Kidney (tissue), 14 donors: Measurements from ENCODE around the gene PRLR. TPM values are rescaled to one million over a fixed set of nuclear protein-coding genes. Genes with fewer than 3 reads are reported as not detected.

ENCODE experiments used
- DNase-seq, 5 donors: peaks; one replicate each; pipeline ENCODE4 v3.0.0-alpha.2; 2013 to 2020
- FAIRE-seq: peaks from 2 replicates; lab custom pipeline; 2012; peaks lifted over from hg19 to GRCh38; lab: Jason Lieb, UNC
- H3K27ac ChIP-seq, 2 donors: one replicate each; pipeline ENCODE4 v1.7.0; 2013; ENCODE audit warnings: low read depth in 2 of 2, low read length in 2 of 2, inconsistent platforms in 1 of 2
- H3K27me3 ChIP-seq: one replicate; pipeline ENCODE4 v1.7.1; 2013; ENCODE audit warnings: low read length, inconsistent platforms; ENCODE audit not compliant: control insufficient read depth, insufficient read depth
- H3K36me3 ChIP-seq, 3 donors: one replicate each; pipeline versions ENCODE4 v1.7.0 to v1.7.1; 2013; ENCODE audit warnings: low read length in 3 of 3, control low read depth in 1 of 3, inconsistent platforms in 1 of 3; ENCODE audit not compliant: insufficient read depth in 3 of 3, control insufficient read depth in 2 of 3
- H3K4me1 ChIP-seq, 3 donors: one replicate each; pipeline versions ENCODE4 v1.7.0 to v1.7.1; 2013; ENCODE audit warnings: low read length in 3 of 3, inconsistent platforms in 1 of 3, low read depth in 1 of 3; ENCODE audit not compliant: control insufficient read depth in 2 of 3, insufficient read depth in 2 of 3
- H3K4me3 ChIP-seq, 3 donors: one replicate each; pipeline versions ENCODE4 v1.7.0 to v1.8.1; 2013; ENCODE audit warnings: low read length in 3 of 3, control low read depth in 1 of 3, inconsistent platforms in 1 of 3
- H3K9ac ChIP-seq, 3 donors: one replicate each; pipeline versions ENCODE4 v1.7.0 to v1.7.1; 2013; ENCODE audit warnings: low read length in 3 of 3, control low read depth in 1 of 3, inconsistent platforms in 1 of 3
- H3K9me3 ChIP-seq, 3 donors: one replicate each; pipeline versions ENCODE4 v1.7.0 to v1.7.1; 2013; ENCODE audit warnings: low read length in 3 of 3, control low read depth in 1 of 3, inconsistent platforms in 1 of 3; ENCODE audit not compliant: control insufficient read depth in 2 of 3, insufficient read depth in 1 of 3
- intact Hi-C: fragments of 100-400 bp; cut with DNase I; formaldehyde crosslinking; loops from one replicate; pipeline ENCODE4 v1.11.1; 2022
- polyA plus RNA-seq: library from polyadenylated mRNA; stranded (reverse); fragments of 350-450 nt; fragmentation: Illumina TruSeq; extraction: RNeasy Lipid Tissue Mini Kit (QIAGEN cat#74804); gene quantifications from one replicate; pipeline ENCODE4 v1.2.3, GENCODE V29; 2014; ENCODE audit warnings: low read depth, low replicate concordance; ENCODE audit not compliant: insufficient read depth
- total RNA-seq: library from RNA; stranded (reverse); fragmentation: NEBNext Ultra II Directional; extraction: Animal tissue kit (Norgen Biotek cat#: 25700); gene quantifications from one replicate; pipeline ENCODE4 v1.2.1, GENCODE V29; 2021
- TF ChIP-seq, protein P1 (sequence below): IDR thresholded peaks from 3 replicates; pipeline ENCODE4 v1.5.1; 2012; ENCODE audit warnings: mild to moderate bottlenecking, moderate library complexity, borderline replicate concordance; ENCODE audit not compliant: insufficient read depth; ENCODE audit errors: extremely low read depth
- donor health status: control.
- donor health status: control.
- donor health status: control.
- donor health status: control.
- donor health status: control.
- donor health status: DM: yes; HTN: yes; CAD: no.
- donor health status: Normal renal cell carcinoma (clear cell type).

The PRLR gene
- total and polyA plus RNA-seq, 2 donors from 2014 or later = 6.3 to 9.3 TPM

DNA sequence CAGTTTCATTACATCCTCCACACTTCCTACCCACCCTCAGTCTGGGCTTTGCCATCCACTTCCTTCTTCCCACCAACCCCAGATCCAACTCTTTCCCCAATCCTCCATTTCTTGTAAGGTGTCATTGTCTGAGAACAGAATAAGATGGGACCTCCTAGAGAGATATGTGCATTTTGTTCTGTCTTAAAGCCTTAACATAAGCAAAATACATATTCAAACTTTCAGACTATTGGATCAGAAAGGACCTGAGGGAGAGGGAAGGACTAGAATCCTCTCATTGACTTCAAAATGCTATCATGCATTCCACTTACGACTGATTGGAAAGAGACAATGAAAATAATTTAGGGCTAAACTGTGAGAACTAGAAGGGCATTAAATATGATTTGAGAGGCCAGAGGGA, 225.5 kb downstream of the PRLR start:
- intact Hi-C loops = no loop called here
- FAIRE-seq = no peak
- no peak overlapping the region for H3K9ac ChIP-seq

DNA sequence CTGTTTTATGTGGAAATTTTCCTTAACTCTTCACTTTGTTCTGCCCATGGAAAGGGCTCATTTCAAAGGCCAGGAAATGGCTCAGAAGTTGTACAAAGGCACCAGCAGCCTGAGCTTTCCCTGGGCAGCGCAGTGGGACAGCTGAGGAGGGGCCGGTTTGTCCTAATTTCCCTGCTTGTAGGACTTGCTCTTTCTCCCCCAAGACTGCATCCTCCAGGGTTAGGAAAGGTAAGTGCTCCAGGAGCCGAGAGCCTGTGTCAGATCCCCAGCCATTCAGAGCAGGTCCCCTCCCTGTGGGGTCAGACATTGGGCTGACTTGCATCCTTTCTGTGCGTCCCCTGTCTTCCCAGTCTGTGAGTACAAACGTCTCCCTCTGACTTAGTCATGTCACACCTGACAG, 226.1 kb downstream of the PRLR start:
- TF ChIP-seq, protein P1, sequence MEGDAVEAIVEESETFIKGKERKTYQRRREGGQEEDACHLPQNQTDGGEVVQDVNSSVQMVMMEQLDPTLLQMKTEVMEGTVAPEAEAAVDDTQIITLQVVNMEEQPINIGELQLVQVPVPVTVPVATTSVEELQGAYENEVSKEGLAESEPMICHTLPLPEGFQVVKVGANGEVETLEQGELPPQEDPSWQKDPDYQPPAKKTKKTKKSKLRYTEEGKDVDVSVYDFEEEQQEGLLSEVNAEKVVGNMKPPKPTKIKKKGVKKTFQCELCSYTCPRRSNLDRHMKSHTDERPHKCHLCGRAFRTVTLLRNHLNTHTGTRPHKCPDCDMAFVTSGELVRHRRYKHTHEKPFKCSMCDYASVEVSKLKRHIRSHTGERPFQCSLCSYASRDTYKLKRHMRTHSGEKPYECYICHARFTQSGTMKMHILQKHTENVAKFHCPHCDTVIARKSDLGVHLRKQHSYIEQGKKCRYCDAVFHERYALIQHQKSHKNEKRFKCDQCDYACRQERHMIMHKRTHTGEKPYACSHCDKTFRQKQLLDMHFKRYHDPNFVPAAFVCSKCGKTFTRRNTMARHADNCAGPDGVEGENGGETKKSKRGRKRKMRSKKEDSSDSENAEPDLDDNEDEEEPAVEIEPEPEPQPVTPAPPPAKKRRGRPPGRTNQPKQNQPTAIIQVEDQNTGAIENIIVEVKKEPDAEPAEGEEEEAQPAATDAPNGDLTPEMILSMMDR = no peak
- Histone ChIP-seq H3K27me3 (no peaks in the 10 kb centered on the region), H3K36me3 (no peaks in the 10 kb centered on the region), H3K27ac (no peak overlapping the region), H3K9ac (no peak overlapping the region), H3K4me1 (no peaks in the 10 kb centered on the region), H3K9me3 (no peaks in the 10 kb centered on the region), H3K4me3 (no peak overlapping the region)
- intact Hi-C loops = no loop called here
- DNase-seq = no peak
- FAIRE-seq = no peak

More for the DNA sequence above, 225.5 kb downstream of the PRLR start:
- H3K36me3 ChIP-seq = peaks cover 0 to 5% (median 0%) of the 10 kb centered on the region in 3 donors
- no peak for DNase-seq
- H3K9me3 ChIP-seq = no peaks in the 10 kb centered on the region
- H3K27me3 ChIP-seq = no peaks in the 10 kb centered on the region
- no peaks in the 10 kb centered on the region for H3K4me1 ChIP-seq
- H3K4me3 ChIP-seq = no peak overlapping the region
- no peak overlapping the region for H3K27ac ChIP-seq
- TF ChIP-seq, protein P1 = no peak

DNA sequence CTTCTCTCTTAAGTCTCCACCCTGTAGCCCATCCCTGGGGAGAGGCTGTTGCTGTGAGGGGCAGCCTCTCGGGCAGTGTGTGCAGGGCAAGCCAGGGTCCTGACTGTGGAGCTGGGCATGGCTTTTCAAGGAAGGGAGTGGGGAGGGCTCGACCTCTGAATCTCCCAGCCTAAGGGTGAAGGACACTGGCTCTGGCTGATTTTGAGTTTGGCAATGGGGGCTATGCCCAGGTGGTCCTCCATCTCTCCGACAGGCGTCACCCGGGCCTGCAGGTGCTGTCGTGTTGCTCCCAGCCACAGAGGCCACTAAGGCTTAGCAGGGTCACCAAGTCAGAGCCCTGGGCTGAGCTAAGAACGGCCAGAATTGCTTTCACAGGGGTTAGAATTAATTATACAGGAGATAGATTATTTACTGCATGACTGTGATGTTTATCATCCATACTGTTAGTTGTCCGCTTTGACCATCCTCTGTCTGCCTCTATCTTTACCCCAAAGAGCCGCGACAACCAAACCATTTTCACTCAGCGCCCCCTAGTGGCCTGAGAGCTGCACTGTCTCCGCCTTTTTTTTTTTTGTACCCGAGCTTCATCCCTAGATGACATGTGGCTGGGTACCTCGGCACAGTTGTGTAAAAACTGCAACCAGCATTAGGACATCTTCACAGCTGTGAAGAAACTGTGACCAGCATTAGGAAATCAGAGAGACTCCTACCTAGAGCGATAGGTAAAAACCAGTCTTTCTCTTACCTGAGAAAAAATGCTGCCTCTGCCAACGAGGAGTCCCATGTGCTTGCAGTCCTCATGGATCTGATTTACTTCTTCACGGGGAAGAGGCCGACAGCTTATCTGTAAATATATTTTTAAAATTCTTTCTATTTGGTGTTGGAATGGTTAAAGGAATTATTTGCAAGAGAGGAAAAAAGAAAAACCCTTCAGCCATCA, 227.0 kb downstream of the PRLR start:
- H3K9ac ChIP-seq = no peak overlapping the region
- no peaks in the 10 kb centered on the region for H3K27me3 ChIP-seq
- no peak for FAIRE-seq
- intact Hi-C loops = no loop called here
- no peak overlapping the region for H3K4me3 ChIP-seq
- DNase-seq = peak in 4 of 5 donors; percentile 52 to 86 (median 72)
- no peaks in the 10 kb centered on the region for H3K4me1 ChIP-seq
- no peaks in the 10 kb centered on the region for H3K9me3 ChIP-seq
- no peaks in the 10 kb centered on the region for H3K36me3 ChIP-seq
- no peak overlapping the region for H3K27ac ChIP-seq
- TF ChIP-seq, protein P1 = peak; percentile 69
